ENCODE results near the gene CRABP1. TPM values are rescaled to one million over a fixed set of nuclear protein-coding genes. Genes with fewer than 3 reads are reported as not detected.

The CRABP1 gene
- total RNA-seq, 4 donors from 2014 or later: 0.50 to 5.3 (median 3.6) TPM; not detected in 1

- 50 to 59% methylated on average over 6 to 13 of the region's 17 CpGs for WGBS, 2 donors (ENCODE audit: low coverage in 1 of 2)
- Histone ChIP-seq H3K4me1 (no peaks in the 10 kb centered on the region), H3K27ac (no peak overlapping the region), H3K36me3 (no peaks in the 10 kb centered on the region), H3K9me3 (no peaks in the 10 kb centered on the region), H3K27me3 (peaks cover 62% of the 10 kb centered on the region), H3K4me3 (no peak overlapping the region)
- TF ChIP-seq POLR2AphosphoS5 (IDR thresholded peaks at IDR 0.05) (no peak), EP300 (IDR thresholded peaks at IDR 0.05) (no peak), POLR2A (IDR thresholded peaks at IDR 0.05) (no peak), CTCF (IDR thresholded peaks at IDR 0.05) (no peak)
- no peak for ATAC-seq
Observed at GRCh38 chr15:78347586-78348543, 7.7 kb downstream of the CRABP1 start.

- peaks cover 68% of the 10 kb centered on the region for H3K27me3 ChIP-seq
- no CpG with 5 or more reads among the region's 4 CpGs for WGBS, 2 donors (ENCODE audit: low coverage in 1 of 2)
- no peak overlapping the region for H3K27ac ChIP-seq
Observed at GRCh38 chr15:78350058-78350457, 9.9 kb downstream of the CRABP1 start.

GRCh38 chr15:78351539-78351938, 11.4 kb downstream of the CRABP1 start:
- Histone ChIP-seq H3K9me3 (no peaks in the 10 kb centered on the region), H3K36me3 (no peaks in the 10 kb centered on the region), H3K27me3 (peaks cover 67% of the 10 kb centered on the region), H3K27ac (no peak overlapping the region), H3K4me3 (no peak overlapping the region), H3K4me1 (no peaks in the 10 kb centered on the region)
- ATAC-seq: no peak
- 74% methylated on average over 3 of the region's 3 CpGs; no CpG with 5 or more reads in 1 of the 2 donors for WGBS, 2 donors (ENCODE audit: low coverage in 1 of 2)
- TF ChIP-seq POLR2A (IDR thresholded peaks at IDR 0.05) (no peak), EP300 (IDR thresholded peaks at IDR 0.05) (no peak), POLR2AphosphoS5 (IDR thresholded peaks at IDR 0.05) (no peak), CTCF (IDR thresholded peaks at IDR 0.05) (no peak)

More at GRCh38 chr15:78350058-78350457, 9.9 kb downstream of the CRABP1 start:
- H3K9me3 ChIP-seq: no peaks in the 10 kb centered on the region
- H3K36me3 ChIP-seq: no peaks in the 10 kb centered on the region
- H3K4me1 ChIP-seq: no peaks in the 10 kb centered on the region
- no peak overlapping the region for H3K4me3 ChIP-seq
- no peak for ATAC-seq
- TF ChIP-seq EP300 (IDR thresholded peaks at IDR 0.05) (no peak), CTCF (IDR thresholded peaks at IDR 0.05) (no peak), POLR2AphosphoS5 (IDR thresholded peaks at IDR 0.05) (no peak)

GRCh38 chr15:78353093-78353492, 12.9 kb downstream of the CRABP1 start:
- H3K4me1 ChIP-seq: no peaks in the 10 kb centered on the region
- peaks cover 74% of the 10 kb centered on the region for H3K27me3 ChIP-seq
- H3K27ac ChIP-seq: no peak overlapping the region
- no peaks in the 10 kb centered on the region for H3K36me3 ChIP-seq
- 62 to 86% methylated on average over 1 to 2 of the region's 4 CpGs for WGBS, 2 donors (ENCODE audit: low coverage in 1 of 2)
- H3K9me3 ChIP-seq: no peaks in the 10 kb centered on the region
- TF ChIP-seq CTCF (IDR thresholded peaks at IDR 0.05) (no peak), POLR2A (IDR thresholded peaks at IDR 0.05) (no peak), POLR2AphosphoS5 (IDR thresholded peaks at IDR 0.05) (no peak), EP300 (IDR thresholded peaks at IDR 0.05) (no peak)
- H3K4me3 ChIP-seq: no peak overlapping the region
- no peak for ATAC-seq

GRCh38 chr15:78355177-78355576, 15.0 kb downstream of the CRABP1 start:
- Histone ChIP-seq H3K9me3 (no peaks in the 10 kb centered on the region), H3K4me3 (no peak overlapping the region), H3K4me1 (no peaks in the 10 kb centered on the region), H3K36me3 (no peaks in the 10 kb centered on the region), H3K27me3 (peaks cover 64% of the 10 kb centered on the region), H3K27ac (no peak overlapping the region)
- 95 to 96% methylated on average over 4 to 6 of the region's 8 CpGs for WGBS, 2 donors (ENCODE audit: low coverage in 1 of 2)
- ATAC-seq: no peak
- TF ChIP-seq POLR2A (IDR thresholded peaks at IDR 0.05) (no peak), EP300 (IDR thresholded peaks at IDR 0.05) (no peak), CTCF (IDR thresholded peaks at IDR 0.05) (no peak), POLR2AphosphoS5 (IDR thresholded peaks at IDR 0.05) (no peak)

All from gastroesophageal sphincter (tissue), 4 donors.